HepG2 (cell line): ENCODE data around the gene SEMA4C. TPM values are rescaled to one million over a fixed set of nuclear protein-coding genes. Genes with fewer than 3 reads are reported as not detected.

Experiments used
- ATAC-seq: fragments of 200-7000 bp; cut with Tn5 transposase; 3 replicates; pipeline ENCODE4 v1.9.1; 2020; ENCODE audit warnings: mild to moderate bottlenecking, moderate library complexity
- BruUV-seq: library from RNA; stranded (reverse); fragments of 400-500 nt; replicated peaks from 2 replicates; lab custom pipeline; 2021; lab: Mats Ljungman, UMichigan
- CTCF ChIA-PET: fragments of 300-600 bp; formaldehyde crosslinking; extraction: SDS; loops from one replicate; lab custom pipeline; 2021; ENCODE audit warnings: low total read pairs, inconsistent platforms, low intra/inter-chr PET ratio; lab: Yijun Ruan, JAX
- POLR2A ChIA-PET: fragments of 350-600 bp; sonication (Branson Sonifier 250); formaldehyde crosslinking; loops from one replicate; lab custom pipeline; 2020; ENCODE audit warnings: antibody characterized with exemption, inconsistent platforms; lab: Yijun Ruan, JAX
- DNase-seq: peaks from one replicate; pipeline ENCODE4 v3.0.0-alpha.2; 2015; ENCODE audit warnings: low spot score
- FAIRE-seq: peaks from 3 replicates; lab custom pipeline; 2011; peaks lifted over from hg19 to GRCh38; lab: Jason Lieb, UNC
- H2AFZ ChIP-seq: one replicate; pipeline ENCODE4 v1.6.1; 2011; ENCODE audit warnings: low read length, inconsistent platforms
- H3K27ac ChIP-seq: fragments of 300-600 bp; 3 replicates; pipeline ENCODE4 v1.8.0; 2011; ENCODE audit warnings: mixed run types, mild to moderate bottlenecking, mixed read lengths, low read length, inconsistent platforms; ENCODE audit not compliant: insufficient read depth; ENCODE audit errors: extremely low read length
- H3K27me3 ChIP-seq, 2 experiments: fragments of 200-600 bp in 1 of 2; 2 replicates in 1 of 2; 3 replicates in 1 of 2; pipeline versions ENCODE4 v1.6.0 to v1.8.0; 2011; ENCODE audit warnings: low read length in 2 of 2, mild to moderate bottlenecking in 2 of 2, moderate library complexity in 2 of 2, inconsistent platforms in 1 of 2; ENCODE audit not compliant: insufficient read depth in 2 of 2, control insufficient read depth in 1 of 2
- H3K36me3 ChIP-seq, 2 experiments: fragments of 200-600 bp in 1 of 2; replicated peaks in 1 of 2; 2 replicates in 1 of 2; 3 replicates in 1 of 2; pipeline versions ENCODE4 v1.5.1 to v1.8.0; 2011; ENCODE audit warnings: low read length in 2 of 2, inconsistent platforms in 1 of 2; ENCODE audit not compliant: insufficient read depth in 2 of 2, control insufficient read depth in 1 of 2
- H3K4me1 ChIP-seq: 2 replicates; pipeline ENCODE4 v1.5.1; 2012; ENCODE audit warnings: low read length, inconsistent platforms; ENCODE audit not compliant: insufficient read depth
- H3K4me2 ChIP-seq: 2 replicates; pipeline ENCODE4 v1.6.0; 2011; ENCODE audit warnings: low read depth, low read length, inconsistent platforms
- H3K4me3 ChIP-seq, 3 experiments: fragments of 200-600 bp in 1 of 3; sonication (generic), shearing (Covaris generic) in 1 of 3; replicated peaks in 1 of 3; 2 replicates each; pipeline ENCODE4 v1.5.1; 2011 to 2016; ENCODE audit warnings: low read length in 3 of 3, inconsistent platforms in 2 of 3, low read depth in 2 of 3, mild to moderate bottlenecking in 2 of 3, control low read depth in 1 of 3, mixed read lengths in 1 of 3; ENCODE audit not compliant: insufficient read depth in 1 of 3
- H3K79me2 ChIP-seq: one replicate; pipeline ENCODE4 v1.6.1; 2011; ENCODE audit warnings: low read length, inconsistent platforms; ENCODE audit not compliant: insufficient read depth
- H3K9ac ChIP-seq: 2 replicates; pipeline ENCODE4 v1.6.0; 2011; ENCODE audit warnings: mild to moderate bottlenecking, low read depth, low read length, inconsistent platforms; ENCODE audit not compliant: insufficient read depth
- H3K9me3 ChIP-seq: 2 replicates; pipeline ENCODE4 v1.5.1; 2012; ENCODE audit warnings: mild to moderate bottlenecking, low read length
- H4K20me1 ChIP-seq: 2 replicates; pipeline ENCODE4 v1.6.0; 2011; ENCODE audit warnings: inconsistent platforms, mild to moderate bottlenecking, low read length, moderate library complexity; ENCODE audit not compliant: insufficient read depth
- AGO2 ChIP-seq: fragments of 200-400 bp; formaldehyde crosslinking; optimal IDR thresholded peaks from 2 replicates; pipeline ENCODE3; 2017; ENCODE audit warnings: mild to moderate bottlenecking, low read depth, low read length, moderate library complexity
- ARHGAP35 ChIP-seq: sonication (generic); formaldehyde crosslinking; IDR thresholded peaks from 2 replicates; pipeline ENCODE4 v1.9.0; 2022; ENCODE audit warnings: mild to moderate bottlenecking, inconsistent platforms, moderate library complexity, missing genetic modification reagents, borderline replicate concordance
- FIP1L1 ChIP-seq: fragments of 200-400 bp; formaldehyde crosslinking; IDR thresholded peaks from 2 replicates; pipeline ENCODE4 v1.6.1; 2018; ENCODE audit warnings: low read depth, mild to moderate bottlenecking, low read length, moderate library complexity, borderline replicate concordance; ENCODE audit not compliant: insufficient read depth
- MEIS1 ChIP-seq: sonication (generic); formaldehyde crosslinking; IDR thresholded peaks from 2 replicates; pipeline ENCODE4 v1.9.0; 2021; ENCODE audit warnings: mild to moderate bottlenecking, missing genetic modification reagents, moderate library complexity, borderline replicate concordance
- NFE2 ChIP-seq: sonication (generic); formaldehyde crosslinking; IDR thresholded peaks from 2 replicates; pipeline ENCODE4 v1.4.0; 2020; ENCODE audit warnings: missing genetic modification reagents
- NPAS2 ChIP-seq: sonication (generic); formaldehyde crosslinking; IDR thresholded peaks from 2 replicates; pipeline ENCODE4 v1.8.0; 2022; ENCODE audit warnings: mild to moderate bottlenecking, missing genetic modification reagents, borderline replicate concordance
- NR2C2 ChIP-seq: sonication (generic); formaldehyde crosslinking; IDR thresholded peaks from 2 replicates; pipeline ENCODE4 v1.4.0; 2020; ENCODE audit warnings: missing genetic modification reagents, mild to moderate bottlenecking, moderate library complexity, borderline replicate concordance
- PAX8 ChIP-seq: sonication (generic); formaldehyde crosslinking; IDR thresholded peaks from 2 replicates; pipeline ENCODE4 v1.8.0; 2022; ENCODE audit warnings: mild to moderate bottlenecking, missing genetic modification reagents, borderline replicate concordance
- PRDM4 ChIP-seq: sonication (generic); formaldehyde crosslinking; IDR thresholded peaks from 2 replicates; pipeline ENCODE4 v1.9.0; 2021; ENCODE audit warnings: missing genetic modification reagents, borderline replicate concordance
- ZFP36L2 ChIP-seq: sonication (generic); formaldehyde crosslinking; IDR thresholded peaks from 2 replicates; pipeline ENCODE4 v1.4.0; 2020; ENCODE audit warnings: missing genetic modification reagents
- ZNF333 ChIP-seq: sonication (generic); formaldehyde crosslinking; IDR thresholded peaks from 2 replicates; pipeline ENCODE4 v1.4.0; 2020; ENCODE audit warnings: mild to moderate bottlenecking, missing genetic modification reagents, borderline replicate concordance
- ZNF768 ChIP-seq: sonication (generic); formaldehyde crosslinking; IDR thresholded peaks from 2 replicates; pipeline ENCODE4 v1.4.0; 2020; ENCODE audit warnings: missing genetic modification reagents
- ZXDC ChIP-seq: sonication (generic); formaldehyde crosslinking; IDR thresholded peaks from 2 replicates; pipeline ENCODE4 v1.5.0; 2020; ENCODE audit warnings: mild to moderate bottlenecking, missing genetic modification reagents
- WGBS: methylation state at CpG from one replicate; pipeline ENCODE4 v1.1.6; 2017; ENCODE audit warnings: low lambda C conversion rate; 5-methylcytosine and 5-hydroxymethylcytosine counted together
- in situ Hi-C: cut with HindIII; loops from 2 replicates; pipeline ENCODE4 v1.10.0; 2017; ENCODE audit warnings: low pct_unique_long_range_greater_than_20kb; ENCODE audit not compliant: extremely low pct_ligation_motif_present
- intact Hi-C: fragments of 100-400 bp; cut with micrococcal nuclease; formaldehyde crosslinking; loops from one replicate; pipeline ENCODE4 v1.10.0; 2022; ENCODE audit not compliant: unreplicated experiment
- polyA plus RNA-seq, 8 experiments: library from polyadenylated mRNA; depleted of rRNA in 3 of 8; stranded (reverse) in 7 of 8; unstranded in 1 of 8; fragments of >200 nt; fragmentation: Illumina TruSeq in 4 of 8; extraction: Trizol in 4 of 8; gene quantifications; 2 replicates each; pipeline versions ENCODE4 v1.2.1 to v1.2.3, GENCODE V29; 2011 to 2016; ENCODE audit warnings: low read depth in 4 of 8, missing spikeins in 1 of 8, mixed read lengths in 1 of 8; ENCODE audit not compliant: insufficient read depth in 1 of 8
- total RNA-seq, 5 experiments: library from RNA; depleted of rRNA; stranded (reverse); fragments of >200 nt; fragmentation: Illumina TruSeq; extraction: Trizol; gene quantifications; 2 replicates each; pipeline ENCODE4 v1.2.3, GENCODE V29; 2016; ENCODE audit warnings: low read depth in 1 of 5

The SEMA4C gene
- total and polyA plus RNA-seq, 2 of the 13 experiments (the other 11 are each of a cell fraction or from before 2014, with no cell fraction given): 25.9 to 46.6 TPM

GRCh38 chr2:96826546-96827278 lies 43.2 kb downstream of the SEMA4C start:
- H3K4me3 ChIP-seq: no peak overlapping the region
- no TSS peak for BruUV-seq
- intact Hi-C loops (no loop called here), in situ Hi-C loops (no loop called here)
- no peak for FAIRE-seq
- peaks cover 29% of the 10 kb centered on the region for H3K4me1 ChIP-seq
- H3K9me3 ChIP-seq: no peaks in the 10 kb centered on the region
- no peaks in the 10 kb centered on the region for H3K27me3 ChIP-seq
- no peak overlapping the region for H3K27ac ChIP-seq
- H4K20me1 ChIP-seq: peaks cover 40% of the 10 kb centered on the region
- POLR2A ChIA-PET: no interaction called here
- TF ChIP-seq NFE2 (CRISPR knock-in tag): no peak
- no peak for TF ChIP-seq PRDM4 (CRISPR knock-in tag)
- no peak for TF ChIP-seq ZNF333 (CRISPR knock-in tag)
- TF ChIP-seq PAX8: no peak
- no peak for TF ChIP-seq NPAS2
- 0 out of 2 replicates have a peak, but pooled peaks have one; percentile 35 for TF ChIP-seq ZXDC (CRISPR knock-in tag)
- peak; percentile 75 for TF ChIP-seq AGO2
- TF ChIP-seq ZFP36L2 (CRISPR knock-in tag): no peak
- no peak for TF ChIP-seq NR2C2 (CRISPR knock-in tag)
- TF ChIP-seq FIP1L1: no peak
- TF ChIP-seq ZNF768 (CRISPR knock-in tag): 0 out of 2 replicates have a peak, but pooled peaks have one; percentile 9
- TF ChIP-seq ARHGAP35 (CRISPR knock-in tag): no peak
- TF ChIP-seq MEIS1: no peak
- 98% methylated on average over 20 of the region's 22 CpGs for WGBS
- no peak for DNase-seq
- no peak overlapping the region for H2AFZ ChIP-seq
- H3K79me2 ChIP-seq: peaks cover 39% of the 10 kb centered on the region
- H3K36me3 ChIP-seq: peaks cover 53 to 88% of the 10 kb centered on the region in 2 experiments
- H3K9ac ChIP-seq: no peak overlapping the region
- CTCF ChIA-PET: no interaction called here
- no peak overlapping the region for H3K4me2 ChIP-seq
- no peak for ATAC-seq
